ENCODE results near the gene CREBBP. TPM values are rescaled to one million over a fixed set of nuclear protein-coding genes. Genes with fewer than 3 reads are reported as not detected.

The CREBBP gene
- total RNA-seq, 1 donor from 2014 or later, result 84.7 TPM

GRCh38 chr16:3787924-3788661, 92.4 kb downstream of the CREBBP start:
- no peak for DNase-seq (ENCODE audit: low read depth, low spot score)
- H3K27me3 Mint-ChIP-seq (ENCODE audit: low read depth), result no peaks in the 10 kb centered on the region
- TF ChIP-seq CTCF (conservative IDR thresholded peaks at IDR 0.05), result no peak
- H3K27ac Mint-ChIP-seq (ENCODE audit: unreplicated experiment), result peak overlapping the region; percentile 71
- H3K36me3 Mint-ChIP-seq (ENCODE audit: low read depth), result peaks cover 10% of the 10 kb centered on the region
- peaks cover 3% of the 10 kb centered on the region for H3K4me1 Mint-ChIP-seq
- no peak overlapping the region for H3K4me3 Mint-ChIP-seq
- H3K9me3 Mint-ChIP-seq, result no peaks in the 10 kb centered on the region

DNA sequence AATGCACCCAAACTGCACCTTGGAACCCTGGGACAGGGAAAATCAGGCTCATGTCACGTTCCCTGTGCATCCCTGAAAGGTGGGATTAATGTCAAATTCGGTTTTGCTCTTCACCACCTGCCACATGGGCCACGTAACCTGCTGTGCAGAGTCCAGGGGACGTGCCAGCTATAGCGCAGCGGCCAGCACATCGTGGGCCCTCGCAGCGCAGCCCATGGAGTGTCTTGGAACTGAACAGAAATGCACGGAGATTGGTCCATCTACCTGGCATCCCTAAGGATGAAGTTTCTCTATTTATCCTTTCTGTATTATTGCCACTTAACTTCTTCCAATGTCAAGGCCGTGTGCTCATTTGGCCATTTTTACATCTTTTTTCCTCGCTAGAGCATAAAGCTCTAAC, 95.1 kb downstream of the CREBBP start:
- Mint-ChIP-seq H3K27me3 (ENCODE audit: low read depth) (no peaks in the 10 kb centered on the region), H3K4me3 (no peak overlapping the region), H3K9me3 (no peaks in the 10 kb centered on the region), H3K27ac (ENCODE audit: unreplicated experiment) (no peak overlapping the region), H3K4me1 (peaks cover 3% of the 10 kb centered on the region), H3K36me3 (ENCODE audit: low read depth) (peaks cover 6% of the 10 kb centered on the region)
- no peak for DNase-seq (ENCODE audit: low read depth, low spot score)
- TF ChIP-seq CTCF (conservative IDR thresholded peaks at IDR 0.05), result no peak

GRCh38 chr16:3783516-3783915, 97.0 kb downstream of the CREBBP start:
- Mint-ChIP-seq H3K27ac (ENCODE audit: unreplicated experiment) (no peak overlapping the region), H3K4me1 (peaks cover 3% of the 10 kb centered on the region), H3K27me3 (ENCODE audit: low read depth) (no peaks in the 10 kb centered on the region), H3K4me3 (no peak overlapping the region), H3K9me3 (no peaks in the 10 kb centered on the region), H3K36me3 (ENCODE audit: low read depth) (no peaks in the 10 kb centered on the region)
- TF ChIP-seq CTCF (conservative IDR thresholded peaks at IDR 0.05), result no peak
- DNase-seq (ENCODE audit: low read depth, low spot score), result no peak

DNA sequence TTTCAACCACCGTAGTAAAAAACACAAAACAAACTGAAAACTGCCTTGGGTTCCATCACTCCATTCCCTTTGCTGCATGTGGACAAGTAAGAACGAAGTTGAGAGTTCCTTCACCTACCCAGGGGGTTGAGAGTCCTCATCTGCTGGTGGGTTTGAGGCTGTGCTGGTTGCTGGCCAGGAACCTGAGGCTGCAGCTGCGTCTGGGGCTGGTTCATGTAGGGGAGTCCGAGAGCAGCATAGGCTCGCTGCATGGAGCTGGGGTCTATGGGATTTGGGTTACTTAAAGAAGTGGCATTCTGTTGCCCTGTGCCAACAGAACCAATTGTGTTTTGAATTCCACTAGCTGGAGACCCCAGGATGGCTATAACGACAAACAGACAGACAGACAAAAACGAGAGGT, 97.9 kb downstream of the CREBBP start:
- Mint-ChIP-seq H3K27ac (ENCODE audit: unreplicated experiment) (no peak overlapping the region), H3K4me3 (no peak overlapping the region), H3K27me3 (ENCODE audit: low read depth) (no peaks in the 10 kb centered on the region), H3K4me1 (peaks cover 3% of the 10 kb centered on the region), H3K36me3 (ENCODE audit: low read depth) (peaks cover 3% of the 10 kb centered on the region), H3K9me3 (no peaks in the 10 kb centered on the region)
- DNase-seq (ENCODE audit: low read depth, low spot score), result no peak
- TF ChIP-seq CTCF (conservative IDR thresholded peaks at IDR 0.05), result no peak

DNA sequence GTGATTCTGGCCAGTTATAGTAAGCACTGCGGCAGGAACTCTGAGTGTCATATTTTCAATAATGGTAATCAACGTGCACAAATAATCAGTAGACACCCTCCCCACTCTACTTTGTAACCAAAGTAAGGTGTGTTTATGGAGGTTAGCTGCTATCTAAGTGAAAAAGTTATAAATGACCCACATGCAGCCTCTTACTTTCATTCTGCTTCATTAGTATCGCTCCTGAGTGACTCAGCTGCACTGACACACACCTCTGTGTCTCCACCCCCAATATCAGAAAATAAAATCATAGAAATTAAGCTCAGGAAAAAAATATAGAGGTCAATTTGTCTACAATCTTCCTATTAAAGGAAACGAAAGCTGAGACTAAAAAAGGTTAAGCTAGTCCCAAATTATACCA, 99.1 kb downstream of the CREBBP start:
- peaks cover 3% of the 10 kb centered on the region for H3K36me3 Mint-ChIP-seq (ENCODE audit: low read depth)
- no peak overlapping the region for H3K27ac Mint-ChIP-seq (ENCODE audit: unreplicated experiment)
- H3K4me1 Mint-ChIP-seq, result no peaks in the 10 kb centered on the region
- no peaks in the 10 kb centered on the region for H3K9me3 Mint-ChIP-seq
- no peaks in the 10 kb centered on the region for H3K27me3 Mint-ChIP-seq (ENCODE audit: low read depth)
- no peak for DNase-seq (ENCODE audit: low read depth, low spot score)
- H3K4me3 Mint-ChIP-seq, result no peak overlapping the region
- TF ChIP-seq CTCF (conservative IDR thresholded peaks at IDR 0.05), result no peak

Measured in neural crest cell (in vitro differentiated cells).